Stimulated activated CD8-positive, alpha-beta memory T cell treated with anti-CD3 and anti-CD28 coated beads, Interleukin-7, amount 100 ng/mL, for 24 hours (primary cell): Measurements from ENCODE around the gene PRKCE.

Experiments
- DNase-seq: peaks from one replicate; pipeline ENCODE4 v3.0.0-alpha.2; 2020; ENCODE audit warnings: low read depth

Gene PRKCE

DNA sequence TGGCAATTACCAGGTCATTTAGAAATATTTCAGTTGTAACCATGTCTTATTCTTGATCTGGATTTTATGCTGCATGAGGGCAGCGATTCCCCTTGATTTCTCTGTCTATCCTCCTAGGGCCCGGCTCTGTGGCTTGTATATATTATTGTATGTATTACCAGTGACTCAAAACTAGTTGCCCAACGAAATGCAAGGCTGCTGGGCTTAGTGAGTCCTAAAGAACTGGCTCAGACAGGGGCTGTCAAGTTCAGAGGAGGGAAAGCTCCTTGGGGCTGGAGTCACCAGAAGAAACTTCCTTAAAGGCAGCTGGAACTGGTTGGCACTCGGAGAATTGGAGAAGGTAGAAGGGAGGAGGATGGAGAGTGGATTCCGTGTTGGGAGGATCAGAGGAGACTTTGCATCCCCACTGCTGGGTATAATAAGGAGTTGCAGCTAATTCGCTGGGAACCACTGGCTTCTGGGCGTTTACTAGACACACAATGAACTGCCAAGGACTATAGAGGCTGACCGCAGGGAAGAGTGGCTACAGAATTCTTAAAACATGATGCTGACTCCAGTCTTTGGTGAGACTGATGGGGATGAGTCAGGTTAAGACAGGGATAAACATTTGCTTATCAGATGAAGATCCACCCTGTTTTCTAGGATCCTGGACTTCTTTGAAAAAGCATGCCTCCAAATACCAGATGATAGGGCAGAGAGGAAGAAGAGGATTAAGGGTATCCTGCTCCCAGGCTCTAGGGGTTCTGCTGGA, 104.3 kb downstream of the PRKCE start:
- DNase-seq, result no peak

DNA sequence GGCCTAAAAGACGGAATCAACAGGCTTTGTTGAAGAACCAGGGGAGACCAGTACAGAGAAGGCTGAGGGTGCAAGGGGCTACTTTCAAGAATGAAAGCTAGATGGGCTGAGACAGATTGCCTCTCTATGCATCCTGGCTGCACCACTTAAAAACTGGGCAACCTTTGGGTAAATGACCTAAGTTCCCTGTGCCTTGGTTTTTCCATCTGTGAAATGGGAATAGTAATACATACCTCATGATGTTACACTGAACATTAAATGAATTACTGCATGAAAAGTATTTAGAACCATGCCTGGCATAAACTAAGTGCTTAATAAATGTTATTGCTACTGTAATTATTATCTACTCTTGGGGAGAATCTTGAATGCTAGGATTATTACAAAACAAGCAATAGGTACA, 106.5 kb downstream of the PRKCE start:
- no peak for DNase-seq

DNA sequence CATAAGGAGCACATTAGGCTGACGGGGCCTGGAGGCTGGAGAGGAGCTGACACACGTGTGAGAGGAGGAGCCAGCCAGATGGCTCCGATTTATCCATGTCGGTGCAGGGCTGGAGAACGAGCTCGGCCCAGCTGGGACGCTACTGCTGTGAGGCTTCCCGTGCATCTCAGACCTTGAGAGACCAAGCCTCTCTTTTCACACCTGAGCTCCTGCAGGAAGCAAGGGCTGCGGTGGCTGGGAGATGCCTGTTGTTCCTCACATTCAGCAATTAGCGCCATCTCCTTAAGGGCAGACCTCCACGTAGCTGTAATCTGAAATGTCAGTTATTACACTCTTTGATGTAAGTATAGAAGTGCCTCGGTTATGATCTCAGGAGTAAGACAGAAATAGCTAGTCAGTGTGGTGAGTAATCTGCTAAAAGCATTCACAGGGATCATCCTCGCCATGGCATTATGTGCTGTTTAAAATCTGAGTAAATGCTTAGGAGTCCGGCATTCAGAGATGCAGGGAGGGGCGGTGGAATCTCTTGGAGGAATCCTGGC, 107.9 kb downstream of the PRKCE start:
- no peak for DNase-seq

DNA sequence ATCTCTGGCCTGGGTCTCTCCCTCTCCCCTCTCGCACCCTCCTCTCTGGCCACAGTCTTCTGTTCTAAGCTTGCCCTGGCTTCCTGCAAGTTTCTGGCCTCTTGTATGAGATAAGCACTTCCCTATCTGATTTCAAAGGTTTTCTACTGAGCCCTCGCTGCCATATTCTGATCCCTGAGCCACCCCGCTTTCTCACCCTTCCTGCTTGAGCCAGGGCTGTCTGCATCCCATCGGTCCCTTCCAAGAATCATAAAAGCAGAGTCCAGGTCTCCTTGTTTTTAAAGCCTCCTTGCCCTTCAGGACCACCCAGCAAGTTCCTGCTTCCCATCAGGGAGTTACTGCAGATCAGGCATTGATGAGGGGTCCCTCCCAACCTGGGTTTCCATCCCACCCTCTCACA, 110.2 kb downstream of the PRKCE start:
- no peak for DNase-seq

DNA sequence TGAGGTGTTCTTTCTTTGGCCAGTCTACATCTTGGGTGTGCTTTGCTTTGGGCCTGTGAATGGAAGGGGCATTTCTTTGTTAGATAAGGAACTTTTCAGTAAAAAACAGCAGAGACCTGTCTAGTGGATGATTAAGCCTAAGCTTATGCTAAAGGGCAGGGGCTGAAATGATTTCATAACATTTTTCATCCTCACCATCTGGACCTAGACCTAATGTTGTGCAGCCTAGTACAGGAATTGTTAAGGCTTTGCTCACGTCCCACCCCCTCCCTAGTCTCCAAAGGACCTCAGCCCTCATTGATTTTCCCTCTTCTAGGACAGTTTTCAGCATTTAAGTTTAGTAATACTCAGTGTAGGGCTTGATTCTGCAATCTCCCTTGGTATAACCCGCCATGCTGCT, 111.8 kb downstream of the PRKCE start:
- no peak for DNase-seq

DNA sequence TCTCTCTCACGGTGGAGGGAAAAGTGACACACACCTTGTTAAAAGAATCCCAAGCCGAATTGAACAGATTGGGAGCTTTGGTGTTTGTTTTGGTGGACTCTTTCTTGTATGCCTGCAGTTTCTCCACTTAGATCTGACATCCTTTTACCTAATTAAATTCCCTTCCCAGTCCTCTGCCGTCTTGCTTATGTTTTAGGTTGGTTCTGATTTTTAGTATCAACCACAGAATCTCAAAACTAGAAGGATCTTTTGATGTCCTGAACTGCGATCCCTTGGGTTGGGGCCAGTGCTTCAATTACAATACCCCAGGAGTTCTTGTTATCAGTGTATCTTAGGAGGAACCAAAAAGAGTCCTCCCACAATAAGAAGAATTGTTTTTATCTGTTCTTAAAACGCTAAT, 112.3 kb downstream of the PRKCE start:
- no peak for DNase-seq

DNA sequence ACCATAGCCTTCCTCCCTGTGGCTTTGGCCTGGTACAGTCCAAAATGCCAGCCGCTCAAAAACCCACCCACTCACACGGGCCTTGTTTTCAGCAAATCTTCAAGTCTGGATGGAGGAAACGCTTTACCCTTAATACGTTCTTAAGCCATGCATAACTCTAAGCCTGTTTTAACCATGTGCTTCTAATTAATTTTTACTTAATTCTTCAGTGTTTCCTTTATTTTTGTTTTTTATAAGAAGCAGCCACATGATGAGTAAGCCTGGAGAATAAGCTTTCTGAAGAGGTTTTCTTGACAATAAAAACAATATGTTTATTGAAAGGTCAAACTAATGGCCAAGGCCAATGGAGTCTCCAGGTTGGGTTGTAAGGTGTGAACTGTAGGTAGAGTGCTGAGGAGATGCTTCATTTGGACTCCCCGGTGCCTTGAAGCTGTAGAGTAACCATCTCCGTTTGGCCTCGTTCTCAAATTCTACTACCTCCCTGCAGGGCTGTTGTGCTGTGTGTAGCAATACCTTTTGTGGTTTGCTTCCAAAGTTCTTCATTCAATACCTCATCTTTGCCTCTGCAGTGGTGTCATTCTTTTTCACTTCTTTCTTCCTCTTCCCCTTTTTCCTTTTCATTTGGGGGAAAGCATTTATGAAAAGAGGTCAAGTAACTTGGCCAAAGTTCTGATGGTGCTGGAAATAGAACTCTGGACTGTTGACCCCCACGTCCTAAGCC, 113.7 kb downstream of the PRKCE start:
- no peak for DNase-seq

DNA sequence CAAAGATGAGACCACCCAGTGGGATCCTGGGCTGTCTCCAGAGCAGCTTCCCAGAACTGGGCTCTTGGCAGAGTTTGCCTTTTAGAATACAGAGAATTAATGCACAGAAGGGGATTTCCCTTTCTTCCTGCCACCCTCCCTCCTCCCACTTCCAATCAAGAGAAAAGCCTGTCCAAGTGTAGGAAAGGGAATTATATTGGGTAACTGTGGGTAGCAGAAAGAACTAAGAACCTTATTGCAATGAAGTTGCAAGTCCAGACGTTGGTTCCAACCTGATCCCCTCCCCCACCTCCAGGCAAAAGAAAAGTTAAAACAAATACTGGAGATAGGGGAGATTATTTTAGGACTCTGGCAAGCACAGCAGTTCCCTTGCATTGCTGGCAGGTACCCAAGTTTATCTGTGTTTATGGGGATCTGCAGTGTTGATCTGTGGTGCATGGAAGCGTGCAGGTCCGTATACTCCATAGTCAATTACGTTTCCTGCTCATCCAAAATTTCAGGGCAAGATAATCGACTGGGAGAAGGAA, 114.3 kb downstream of the PRKCE start:
- DNase-seq, result no peak

DNA sequence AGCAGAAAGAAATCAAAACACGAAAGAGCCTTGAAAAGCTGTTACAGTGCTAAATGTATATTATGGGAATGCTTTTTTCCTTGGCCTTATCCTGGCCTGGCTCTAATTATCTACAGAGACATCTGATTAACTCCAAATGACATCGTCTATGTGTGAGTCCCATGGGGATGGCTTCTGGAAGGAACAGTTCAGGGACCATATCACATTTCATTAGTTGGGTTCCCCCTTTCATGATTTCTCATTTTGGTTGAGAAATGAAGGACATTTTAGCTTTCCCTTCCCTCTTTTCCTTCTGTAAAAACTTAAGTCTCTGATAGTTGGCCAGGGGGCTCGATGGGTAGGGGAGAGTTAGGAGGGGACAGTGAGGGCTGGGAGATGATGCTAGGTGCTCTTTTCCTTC, 116.7 kb downstream of the PRKCE start:
- DNase-seq, result no peak

DNA sequence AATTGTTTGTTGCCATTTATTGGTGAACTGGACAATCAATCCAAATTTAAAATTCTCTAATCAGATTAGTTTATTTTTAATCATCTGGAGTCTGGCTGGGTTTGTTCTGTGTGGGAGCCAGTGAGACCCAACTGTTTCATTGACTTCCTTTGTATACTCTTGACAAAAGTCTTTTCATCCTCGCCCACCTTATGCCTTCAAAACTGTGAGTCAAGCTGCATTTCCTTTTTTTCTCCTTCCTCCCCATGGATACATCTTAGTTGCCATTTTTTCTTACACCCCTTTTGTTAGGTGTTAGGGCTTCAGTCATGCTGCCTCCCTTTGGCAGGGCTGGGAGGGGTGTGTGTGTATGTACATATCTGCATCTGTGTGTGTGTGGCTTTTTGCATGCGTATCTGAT, 117.6 kb downstream of the PRKCE start:
- no peak for DNase-seq

DNA sequence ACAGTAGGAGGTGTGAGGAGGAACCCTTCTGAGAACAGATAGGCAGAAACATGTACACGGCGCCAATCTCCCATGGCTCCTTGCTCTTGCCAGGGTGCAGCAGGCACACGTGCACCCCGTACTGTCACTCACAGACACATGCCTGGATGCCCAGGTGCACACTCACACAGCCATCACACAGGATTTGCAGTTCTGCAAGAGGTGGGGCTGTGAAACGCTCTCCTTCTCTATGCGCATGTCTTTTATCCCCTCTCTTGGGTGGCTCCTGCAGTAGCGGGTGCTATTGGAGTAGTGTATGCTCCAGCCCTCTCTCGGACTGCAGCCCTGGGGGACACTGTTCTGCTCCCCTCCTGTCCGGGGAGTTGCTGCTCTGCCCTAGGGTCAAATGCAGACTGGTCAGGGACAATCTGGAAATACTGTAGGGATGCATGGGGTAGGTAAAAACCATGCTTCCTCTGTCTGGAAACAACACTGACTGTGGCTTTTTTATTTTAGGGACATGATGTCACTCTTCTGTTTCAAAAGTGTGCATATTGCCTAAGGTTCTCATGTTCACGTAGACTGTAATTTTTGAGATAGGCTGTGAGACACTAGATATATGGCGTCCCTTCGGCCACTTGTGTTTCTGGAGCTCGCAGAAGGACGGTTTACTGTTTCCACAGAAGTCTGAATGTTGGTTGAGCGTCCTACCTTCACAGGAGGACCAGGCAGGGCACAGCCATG, 118.5 kb downstream of the PRKCE start:
- no peak for DNase-seq

DNA sequence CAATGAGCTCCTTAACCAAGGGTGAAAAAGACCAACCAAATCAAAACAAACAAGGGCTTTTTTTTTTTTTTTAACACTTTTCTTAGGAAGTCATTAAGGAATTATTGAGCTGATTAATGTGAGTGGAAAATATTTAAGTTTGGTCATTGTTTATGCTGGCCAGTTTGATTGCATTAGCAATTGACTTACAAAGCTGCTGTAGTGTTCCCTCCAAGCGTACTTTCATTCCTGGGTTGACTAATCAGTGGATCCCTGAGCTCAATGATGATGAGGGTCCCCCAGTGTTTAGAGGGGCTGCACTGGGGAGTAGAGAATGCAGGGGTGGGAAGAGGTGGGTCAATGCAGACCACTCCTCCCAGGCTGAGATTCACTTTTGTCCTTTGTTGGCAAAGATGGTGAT, 119.3 kb downstream of the PRKCE start:
- no peak for DNase-seq

DNA sequence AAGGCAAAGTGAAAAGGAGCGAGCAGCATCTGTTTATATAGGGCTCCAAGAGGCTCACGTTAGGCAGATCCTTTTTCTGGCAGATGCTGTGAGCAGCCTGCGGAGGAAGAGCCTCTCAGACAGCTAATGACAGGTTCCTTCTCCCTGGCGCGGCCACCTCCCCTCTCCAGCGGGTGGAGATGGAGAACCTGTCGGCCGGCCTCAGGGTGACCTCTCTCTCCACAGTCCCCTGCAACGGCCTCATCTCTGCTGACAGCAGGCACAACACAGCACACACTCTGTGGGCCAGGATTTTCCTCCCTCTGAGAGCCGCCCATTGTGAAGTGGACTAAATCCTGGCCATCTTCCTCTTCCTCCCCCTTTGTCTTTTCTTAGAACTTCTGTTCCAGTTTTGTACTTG, 119.8 kb downstream of the PRKCE start:
- no peak for DNase-seq

DNA sequence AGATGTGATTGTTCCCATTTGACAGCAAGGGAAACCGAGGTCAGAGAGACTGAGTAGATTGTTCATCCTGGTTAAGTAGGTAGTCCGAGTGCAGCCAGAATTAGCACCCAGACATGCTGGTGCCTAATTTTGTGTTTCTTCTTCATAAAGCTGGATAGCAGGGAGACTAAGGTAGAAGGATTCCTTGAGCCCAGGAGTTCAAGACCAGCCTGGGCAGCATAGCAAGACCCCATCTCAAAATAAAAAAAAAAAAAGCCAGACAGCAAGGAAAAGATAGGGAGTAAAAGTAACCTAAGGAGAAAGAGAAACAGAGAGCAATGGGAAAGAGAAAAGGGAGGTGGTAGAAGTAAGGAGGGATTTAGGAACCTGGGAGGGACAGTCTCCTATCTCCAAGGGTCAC, 120.6 kb downstream of the PRKCE start:
- no peak for DNase-seq

DNA sequence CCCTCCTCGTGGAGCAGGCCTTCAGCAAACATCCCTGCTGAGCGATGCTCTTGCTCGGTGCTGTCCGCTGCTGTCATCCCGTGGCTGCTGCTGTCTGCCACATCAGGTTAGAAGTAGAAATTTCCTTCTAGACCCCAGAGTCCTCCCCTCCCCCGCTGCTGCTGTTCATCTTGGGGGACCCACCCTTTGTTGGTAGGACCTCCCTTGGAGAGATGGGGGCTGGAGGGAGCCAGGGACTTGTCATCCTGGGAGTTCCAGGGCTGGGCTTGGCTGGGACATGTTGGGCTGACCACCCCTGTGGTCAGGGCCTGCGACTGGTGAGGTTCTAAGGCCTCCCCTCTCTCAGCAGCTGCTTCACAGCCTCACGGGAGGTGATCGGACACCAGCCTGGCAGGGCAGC, 122.4 kb downstream of the PRKCE start:
- DNase-seq, result no peak

DNA sequence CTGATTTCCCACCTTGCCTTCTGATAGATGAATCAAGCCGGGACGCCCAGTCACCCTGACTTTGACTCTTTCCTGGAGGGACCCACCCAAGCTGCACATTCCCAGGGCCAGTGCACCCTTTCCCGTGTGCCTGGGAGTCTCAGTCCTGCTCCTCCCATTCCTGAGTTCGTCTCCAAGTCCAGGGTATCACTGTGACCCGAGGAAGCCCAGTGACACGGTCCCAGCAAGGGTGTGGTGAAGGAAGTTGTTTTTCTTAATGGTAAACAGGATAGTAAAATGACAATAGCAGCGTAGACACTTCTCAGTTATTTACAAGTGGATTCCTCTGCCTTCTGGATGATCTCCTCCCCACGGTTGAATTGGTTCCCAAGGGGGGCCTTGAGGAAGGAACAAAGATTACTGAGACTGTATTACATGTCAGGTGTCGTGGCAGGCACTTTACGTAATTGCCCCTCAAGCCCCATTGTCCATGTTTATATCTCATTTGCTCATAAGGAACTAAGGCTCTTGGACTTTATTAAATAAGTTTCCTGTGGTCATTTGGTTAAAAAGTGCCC, 123.3 kb downstream of the PRKCE start:
- DNase-seq, result no peak

DNA sequence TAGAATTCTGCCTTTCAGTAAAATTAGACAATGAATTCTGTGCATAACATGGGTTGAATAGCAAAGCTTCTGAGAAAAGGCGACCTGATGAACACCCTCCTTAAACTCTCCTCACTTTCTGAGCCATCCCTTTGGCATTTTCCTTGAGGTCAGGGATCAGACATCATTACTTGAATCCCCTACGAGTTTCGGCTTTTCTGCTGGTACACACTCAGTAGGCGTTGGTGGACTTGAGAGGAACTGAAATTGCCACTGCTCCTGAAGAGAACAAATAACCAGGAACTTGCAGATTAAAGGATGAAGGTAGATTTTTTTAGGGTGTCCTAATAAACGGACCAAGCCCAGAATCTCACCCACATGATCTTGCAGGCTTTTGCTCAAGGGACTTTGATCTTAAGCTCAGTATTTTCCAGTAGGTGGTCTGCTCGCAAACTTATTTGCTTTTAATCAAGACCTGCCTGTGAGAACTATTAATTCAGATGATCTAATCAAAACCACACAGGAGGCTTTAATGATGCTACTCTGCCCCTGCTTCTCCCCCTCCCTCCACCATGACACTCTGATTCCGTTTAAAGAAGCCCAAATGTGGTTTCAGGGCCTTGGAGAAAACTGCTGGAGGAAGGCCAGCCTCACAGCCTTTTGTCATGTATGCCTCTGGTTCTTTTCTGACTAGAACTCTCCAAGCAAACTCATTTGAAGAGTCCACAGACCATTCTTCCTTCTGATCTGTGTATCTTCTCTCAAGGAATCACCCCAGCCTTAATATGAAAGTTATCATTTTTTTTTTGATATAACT, 124.9 kb downstream of the PRKCE start:
- DNase-seq, result no peak

DNA sequence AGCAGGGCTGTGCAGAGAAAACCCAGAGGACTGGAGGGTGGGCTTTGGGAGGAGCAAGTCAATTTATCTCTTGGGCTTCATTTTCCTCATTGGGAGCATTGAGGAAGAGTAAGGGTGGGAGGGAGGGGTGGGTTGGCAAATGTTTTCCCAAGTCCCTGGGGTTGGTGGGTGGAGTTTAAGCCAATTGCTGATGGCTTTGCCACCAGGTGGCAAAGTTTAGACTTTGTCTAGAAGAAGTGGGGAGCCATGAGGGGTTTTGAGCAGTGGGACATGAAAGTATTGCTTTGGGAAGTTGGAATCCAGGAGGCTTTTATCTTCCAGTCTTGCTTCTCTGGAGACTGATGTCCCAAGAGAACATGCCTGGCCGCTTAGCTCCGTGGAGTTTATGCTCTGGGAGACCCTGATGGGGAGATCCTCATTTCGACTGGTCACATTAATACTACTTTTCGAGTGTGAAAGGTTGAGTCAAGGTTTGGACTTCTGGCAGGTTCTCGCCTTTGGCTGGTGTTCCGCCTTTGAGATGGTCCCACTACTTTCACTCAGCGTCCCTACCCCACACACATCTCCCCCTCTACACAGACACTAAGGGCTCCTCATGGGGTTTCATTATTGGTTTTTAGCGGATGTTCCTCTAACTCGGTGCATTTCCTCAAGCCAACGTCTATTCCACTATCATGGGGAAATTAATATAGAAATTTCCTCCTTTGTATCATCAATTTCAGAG, 126.7 kb downstream of the PRKCE start:
- DNase-seq, result no peak

DNA sequence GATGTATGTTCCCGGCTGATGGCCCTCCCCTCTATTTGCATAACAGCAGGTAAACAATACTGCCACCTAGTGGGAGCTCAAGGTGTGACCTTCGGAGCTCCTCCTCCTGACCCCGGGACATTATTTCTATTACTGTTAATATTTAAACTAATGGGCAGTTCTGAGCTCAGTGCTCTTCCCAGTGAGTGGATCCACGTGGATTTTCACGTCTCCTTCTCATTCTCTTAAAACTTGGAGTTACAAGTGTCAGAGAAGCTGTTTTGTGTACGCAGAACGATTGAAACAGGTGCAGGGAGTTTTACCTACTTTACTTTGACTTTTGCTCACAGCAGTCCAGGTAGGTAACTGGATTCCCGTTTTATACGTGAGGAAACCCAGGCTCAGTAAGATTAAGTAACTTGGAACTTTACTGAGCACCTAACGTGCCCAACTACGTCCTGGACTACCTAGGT, 127.3 kb downstream of the PRKCE start:
- peak; percentile 14 for DNase-seq

DNA sequence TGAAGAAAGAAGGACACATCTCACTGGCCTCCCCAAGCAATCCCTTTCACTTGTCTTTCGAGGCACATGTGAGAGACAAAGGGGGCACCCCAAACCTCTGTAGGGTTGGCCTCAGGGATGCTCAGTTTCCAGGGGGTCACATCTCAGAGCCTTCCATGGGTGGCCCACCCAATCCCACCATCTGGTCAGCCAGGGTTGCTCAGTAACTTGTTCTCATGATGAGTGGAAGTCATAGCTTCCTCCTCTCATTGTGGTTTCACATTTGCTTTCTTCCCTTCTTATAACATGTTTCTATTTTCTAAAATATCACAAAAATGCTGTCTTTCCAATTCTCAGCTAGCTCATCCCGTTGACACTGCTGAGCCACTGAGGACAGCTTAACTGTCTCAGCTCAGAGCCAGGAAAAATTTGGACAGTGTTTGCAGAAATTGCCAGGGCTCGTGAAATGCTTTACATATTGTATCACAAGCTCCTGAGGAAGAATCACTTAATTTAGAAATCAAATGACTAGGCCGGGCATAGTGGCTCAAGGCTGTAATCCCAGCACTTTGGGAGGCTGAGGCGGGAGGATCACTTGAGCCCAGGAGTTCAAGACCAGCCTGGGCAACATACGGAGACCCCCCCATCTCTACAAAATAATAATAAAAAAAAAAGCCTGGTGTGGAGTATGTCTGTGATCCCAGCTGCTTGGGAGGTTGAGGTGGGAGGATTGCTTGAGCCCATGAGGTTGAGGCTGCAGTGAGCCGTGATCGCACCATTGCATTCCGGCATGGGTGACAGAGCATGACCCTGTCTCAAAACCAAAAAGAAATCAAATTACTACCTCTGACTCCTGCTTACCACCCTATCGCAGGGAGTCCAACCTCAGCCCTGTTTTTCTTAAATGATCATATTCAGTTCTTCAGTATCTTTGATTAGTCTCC, 129.3 kb downstream of the PRKCE start:
- no peak for DNase-seq
